ENCODE data around the gene STK4.

Gene STK4

GRCh38 chr20:45118028-45118427 is 151.7 kb downstream of the STK4 start:
- no peak overlapping the region for H3K27ac ChIP-seq
- H3K36me3 ChIP-seq = no peaks in the 10 kb centered on the region
- H3K27me3 ChIP-seq = peaks cover 86% of the 10 kb centered on the region
- no peak for TF ChIP-seq CTCF (IDR thresholded peaks at IDR 0.05)
- H3K4me1 ChIP-seq (ENCODE audit: control insufficient read depth in 1 of 2, insufficient read depth in 1 of 2, low read depth in 1 of 2, low read length in 1 of 2) = no peaks in the 10 kb centered on the region
- H3K9me3 ChIP-seq = no peaks in the 10 kb centered on the region
- no peak overlapping the region for H3K4me3 ChIP-seq (ENCODE audit: low read depth in 1 of 2, low read length in 1 of 2)

- no peak overlapping the region for H3K4me3 ChIP-seq (ENCODE audit: low read depth in 1 of 2, low read length in 1 of 2)
- H3K36me3 ChIP-seq = no peaks in the 10 kb centered on the region
- H3K4me1 ChIP-seq (ENCODE audit: control insufficient read depth in 1 of 2, insufficient read depth in 1 of 2, low read depth in 1 of 2, low read length in 1 of 2) = no peaks in the 10 kb centered on the region
- peaks cover 86% of the 10 kb centered on the region for H3K27me3 ChIP-seq
- no peaks in the 10 kb centered on the region for H3K9me3 ChIP-seq
- no peak for TF ChIP-seq CTCF (IDR thresholded peaks at IDR 0.05)
- no peak overlapping the region for H3K27ac ChIP-seq
Observed at GRCh38 chr20:45119556-45120266, 153.4 kb downstream of the STK4 start.

- H3K4me1 ChIP-seq (ENCODE audit: control insufficient read depth in 1 of 2, insufficient read depth in 1 of 2, low read depth in 1 of 2, low read length in 1 of 2) = no peaks in the 10 kb centered on the region
- no peak overlapping the region for H3K4me3 ChIP-seq (ENCODE audit: low read depth in 1 of 2, low read length in 1 of 2)
- H3K9me3 ChIP-seq = no peaks in the 10 kb centered on the region
- TF ChIP-seq CTCF (IDR thresholded peaks at IDR 0.05) = no peak
- H3K36me3 ChIP-seq = no peaks in the 10 kb centered on the region
- H3K27me3 ChIP-seq = peaks cover 89% of the 10 kb centered on the region
- H3K27ac ChIP-seq = no peak overlapping the region
Observed at GRCh38 chr20:45121388-45121787, 155.1 kb downstream of the STK4 start.

GRCh38 chr20:45124365-45124764 is 158.1 kb downstream of the STK4 start, which contains the start of gene WFDC12:
Gene WFDC12, minus strand, starts transcription at chr20:45124465. Its CDS starts 18 bp downstream, at chr20:45124447.
- TF ChIP-seq CTCF (IDR thresholded peaks at IDR 0.05) = no peak
- H3K9me3 ChIP-seq = no peaks in the 10 kb centered on the region
- no peak within 1 kb of the TSS for H3K4me3 ChIP-seq (ENCODE audit: low read depth in 1 of 2, low read length in 1 of 2)
- H3K27me3 ChIP-seq = peaks cover 96% of the 10 kb centered on the region
- H3K4me1 ChIP-seq (ENCODE audit: control insufficient read depth in 1 of 2, insufficient read depth in 1 of 2, low read depth in 1 of 2, low read length in 1 of 2) = no peaks in the 10 kb centered on the region
- H3K27ac ChIP-seq = no peak within 1 kb of the TSS
- H3K36me3 ChIP-seq = no peaks in the 10 kb centered on the region

DNA sequence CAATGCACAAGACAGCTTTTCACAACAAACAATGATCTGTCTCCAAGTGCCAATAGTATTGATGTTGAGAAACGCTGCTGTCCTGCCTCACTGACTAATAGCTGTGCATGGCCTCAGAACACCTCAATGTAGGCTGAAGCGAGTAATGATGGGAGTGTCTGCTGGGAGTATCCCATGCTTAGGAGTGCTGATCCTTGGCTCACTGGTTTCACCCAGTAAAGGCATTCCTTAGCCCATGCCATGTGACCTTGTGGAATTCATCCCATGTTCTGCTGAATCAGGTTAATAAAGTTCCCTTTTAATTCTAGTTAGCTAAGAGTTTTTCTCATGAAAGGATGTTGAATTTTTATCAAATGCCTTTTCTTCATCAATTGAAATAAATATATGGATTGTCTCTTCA is 161.8 kb downstream of the STK4 start:
- no peaks in the 10 kb centered on the region for H3K36me3 ChIP-seq
- no peaks in the 10 kb centered on the region for H3K4me1 ChIP-seq (ENCODE audit: control insufficient read depth in 1 of 2, insufficient read depth in 1 of 2, low read depth in 1 of 2, low read length in 1 of 2)
- no peaks in the 10 kb centered on the region for H3K9me3 ChIP-seq
- no peak overlapping the region for H3K27ac ChIP-seq
- no peak overlapping the region for H3K4me3 ChIP-seq (ENCODE audit: low read depth in 1 of 2, low read length in 1 of 2)
- TF ChIP-seq CTCF (IDR thresholded peaks at IDR 0.05) = no peak
- peaks cover 97% of the 10 kb centered on the region for H3K27me3 ChIP-seq

All from neutrophil (primary cell).